Panc1 (cell line): ENCODE data around the gene LEKR1. TPM values are rescaled to one million over a fixed set of nuclear protein-coding genes. Genes with fewer than 3 reads are reported as not detected.

Experiments used
- ATAC-seq: fragments of 200-7000 bp; cut with Tn5 transposase; 2 replicates; pipeline ENCODE4 v1.9.1; 2020; ENCODE audit warnings: mild to moderate bottlenecking, moderate library complexity
- BruUV-seq: library from RNA; stranded (reverse); fragments of 400-500 nt; replicated peaks from 2 replicates; lab custom pipeline; 2021; lab: Mats Ljungman, UMichigan
- CTCF ChIA-PET: fragments of 300-600 bp; sonication (Branson Sonifier 250); formaldehyde crosslinking; loops from one replicate; lab custom pipeline; 2022; ENCODE audit warnings: antibody characterized with exemption; lab: Charles Lee
- POLR2A ChIA-PET: fragments of 300-600 bp; sonication (Branson Sonifier 250); formaldehyde crosslinking; loops from one replicate; lab custom pipeline; 2022; ENCODE audit warnings: antibody characterized with exemption; lab: Charles Lee
- DNase-seq: peaks from one replicate; pipeline ENCODE4 v3.0.0-alpha.2; 2010; ENCODE audit warnings: low read depth, low spot score
- H3K27ac ChIP-seq: 2 replicates; pipeline ENCODE4 v1.5.1; 2011; ENCODE audit warnings: mild to moderate bottlenecking, low read length, inconsistent platforms
- H3K27me3 ChIP-seq: fragments of 200-500 bp; sonication (Bioruptor generic); 2 replicates; pipeline ENCODE4 v1.6.0; 2014; ENCODE audit warnings: low read length, inconsistent platforms; ENCODE audit not compliant: control insufficient read depth, insufficient read depth
- H3K36me3 ChIP-seq: fragments of 200-500 bp; sonication (Bioruptor generic); 2 replicates; pipeline ENCODE4 v1.5.1; 2014; ENCODE audit warnings: inconsistent platforms, mild to moderate bottlenecking, low read length, moderate library complexity; ENCODE audit not compliant: control insufficient read depth, insufficient read depth
- H3K4me1 ChIP-seq: 2 replicates; pipeline ENCODE4 v1.5.1; 2011; ENCODE audit warnings: inconsistent platforms, mild to moderate bottlenecking, low read length, moderate library complexity; ENCODE audit not compliant: control insufficient read depth, insufficient read depth
- H3K4me3 ChIP-seq, 2 experiments: 2 replicates each; pipeline ENCODE4 v1.5.1; 2011 to 2012; ENCODE audit warnings: low read depth in 2 of 2, low read length in 2 of 2, mild to moderate bottlenecking in 2 of 2, inconsistent platforms in 1 of 2, moderate library complexity in 1 of 2
- H3K9me3 ChIP-seq: fragments of 200-500 bp; sonication (Bioruptor generic); 2 replicates; pipeline ENCODE4 v1.5.1; 2014; ENCODE audit warnings: low read depth, mild to moderate bottlenecking, inconsistent platforms, low read length, moderate library complexity; ENCODE audit not compliant: control insufficient read depth, insufficient read depth
- POLR2AphosphoS5 ChIP-seq: IDR thresholded peaks from 2 replicates; pipeline ENCODE4 v1.6.1; 2012; ENCODE audit warnings: mild to moderate bottlenecking, low read depth, low read length, moderate library complexity
- SIN3A ChIP-seq: IDR thresholded peaks from 2 replicates; pipeline ENCODE4 v1.6.1; 2012; ENCODE audit warnings: low read depth, mild to moderate bottlenecking, low read length, moderate library complexity, borderline replicate concordance; ENCODE audit not compliant: insufficient read depth
- TCF7L2 ChIP-seq: IDR thresholded peaks from 2 replicates; pipeline ENCODE4 v1.6.1; 2011; ENCODE audit warnings: mild to moderate bottlenecking, low read depth, low read length, inconsistent platforms
- in situ Hi-C: cut with HindIII; loops from 2 replicates; pipeline ENCODE4 v1.10.0; 2016; ENCODE audit warnings: low sequenced_read_pairs, low pct_unique_long_range_greater_than_20kb
- intact Hi-C: fragments of 100-400 bp; cut with micrococcal nuclease; formaldehyde crosslinking; loops from one replicate; pipeline ENCODE4 v1.10.0; 2022; ENCODE audit not compliant: unreplicated experiment
- total RNA-seq: library from RNA; stranded (reverse); gene quantifications from one replicate; pipeline ENCODE4 v1.2.1, GENCODE V29; 2021; ENCODE audit not compliant: unreplicated experiment
- TF ChIP-seq, protein P1 (sequence below): fragments of 450-650 bp; IDR thresholded peaks from 2 replicates; pipeline ENCODE4 v1.5.1; 2017; ENCODE audit warnings: mild to moderate bottlenecking
- TF ChIP-seq, protein P2 (sequence below), 2 experiments: IDR thresholded peaks; 2 replicates each; pipeline ENCODE4 v1.6.1; 2011 to 2012; ENCODE audit warnings: low read depth in 2 of 2, control low read depth in 1 of 2, low read length in 1 of 2, mild to moderate bottlenecking in 1 of 2, moderate library complexity in 1 of 2; ENCODE audit not compliant: insufficient read depth in 1 of 2

The LEKR1 gene
- total RNA-seq, 1 experiment from 2014 or later: not detected

DNA sequence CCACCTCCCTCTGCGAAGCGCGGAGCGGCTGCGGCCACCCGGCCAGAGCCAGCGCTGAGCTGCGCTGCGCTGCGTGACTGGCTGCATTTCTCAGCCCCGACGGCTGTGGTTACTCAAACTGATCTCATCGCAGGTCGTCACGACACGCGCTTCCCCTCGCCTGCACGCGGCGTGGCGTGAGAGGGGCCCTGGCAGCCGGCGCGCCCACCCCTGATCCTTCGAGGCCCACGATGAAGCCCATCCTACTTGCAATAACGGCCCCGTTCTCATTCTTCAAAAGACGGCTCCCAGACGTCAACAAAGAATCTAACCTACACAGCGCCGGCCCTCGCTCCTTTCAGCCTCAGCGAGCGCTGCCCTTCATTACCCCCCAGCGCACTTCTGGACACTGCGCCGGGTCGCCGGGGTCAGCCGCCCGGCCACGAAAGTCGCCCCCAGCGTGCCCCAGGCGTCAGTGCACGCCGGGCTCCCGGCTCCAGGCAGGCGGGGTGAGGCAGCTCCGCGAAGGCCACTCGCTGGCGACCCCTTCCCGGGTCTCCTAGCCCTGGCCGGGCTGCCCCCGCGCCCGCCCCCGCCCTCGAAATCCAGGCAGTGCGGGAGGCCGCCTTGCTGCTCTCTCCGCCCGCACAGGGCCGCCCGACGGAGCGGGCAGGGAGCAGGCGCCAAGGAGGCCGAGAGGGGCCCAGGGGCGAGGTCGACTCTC lies 9.9 kb upstream of the LEKR1 start:
- no TSS peak for BruUV-seq
- DNase-seq: no peak
- in situ Hi-C loops: no loop called here

DNA sequence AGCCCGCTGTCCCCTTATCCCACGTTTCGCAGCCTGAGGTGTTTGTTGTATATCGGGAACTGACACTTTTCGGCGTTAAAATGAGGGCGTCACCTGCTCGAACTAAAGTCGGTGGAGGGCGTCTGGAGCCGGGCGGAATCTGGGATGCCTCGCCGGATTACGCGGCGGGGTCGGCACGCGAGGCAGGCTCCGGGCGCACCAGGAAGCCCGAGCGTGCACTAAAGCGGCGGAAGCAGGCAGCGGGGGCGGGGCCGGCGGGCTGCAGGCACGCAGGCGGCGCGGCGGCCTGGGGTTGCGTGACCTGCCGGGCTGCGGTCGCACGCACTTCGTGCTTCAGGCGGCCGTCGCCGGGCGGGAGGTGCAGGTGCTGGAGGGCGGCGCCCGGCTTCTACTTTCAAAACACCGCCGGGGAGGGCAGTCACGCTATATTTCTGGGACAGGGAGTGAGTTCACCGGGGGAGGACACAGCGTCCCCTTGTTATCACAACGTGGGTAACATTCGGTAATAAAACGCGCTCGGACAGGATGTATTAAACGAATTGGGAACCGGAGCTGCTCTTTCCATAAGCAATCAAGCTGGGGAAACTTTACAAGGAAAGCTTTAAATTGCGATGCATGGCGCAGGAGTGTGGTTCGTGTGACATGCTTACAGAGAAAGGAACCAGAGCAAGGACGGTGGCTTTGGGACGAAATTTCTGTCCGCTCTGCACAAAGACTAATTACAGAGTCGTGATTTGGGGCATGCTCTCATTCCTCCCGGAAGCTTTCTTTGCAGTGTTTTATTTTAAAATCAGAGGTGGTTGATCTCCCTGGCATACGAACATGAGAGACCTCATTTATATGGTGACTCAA lies 9.1 kb upstream of the LEKR1 start:
- Histone ChIP-seq H3K4me1 (peaks cover 51% of the 10 kb centered on the region), H3K36me3 (no peaks in the 10 kb centered on the region), H3K27ac (peak overlapping the region; percentile 97), H3K4me3 (peak overlapping the region; percentile 60 to 86), H3K9me3 (no peaks in the 10 kb centered on the region), H3K27me3 (no peaks in the 10 kb centered on the region)
- peak; percentile 83 for DNase-seq
- ChIA-PET POLR2A (interaction anchor here (0.6 to 1.0 kb wide), 2 partner anchors 141 to 252 kb away, joined by 3 to 4 read pairs; no protein-coding TSS in a partner anchor), CTCF (interaction anchor here (0.7 kb wide), 1 partner anchor 265 kb away, joined by 3 read pairs; no protein-coding TSS in a partner anchor)
- in situ Hi-C loops (no loop called here), intact Hi-C loops (loop anchor here (2.0 to 5.0 kb wide), 2 partner anchors 136 to 265 kb away; no protein-coding TSS in a partner anchor)
- BruUV-seq: TSS peak; percentile 99
- ATAC-seq: peak; percentile 88
- TF ChIP-seq TCF7L2: peak; percentile 97
- TF ChIP-seq POLR2AphosphoS5: peak; percentile 78
- TF ChIP-seq, protein P1, sequence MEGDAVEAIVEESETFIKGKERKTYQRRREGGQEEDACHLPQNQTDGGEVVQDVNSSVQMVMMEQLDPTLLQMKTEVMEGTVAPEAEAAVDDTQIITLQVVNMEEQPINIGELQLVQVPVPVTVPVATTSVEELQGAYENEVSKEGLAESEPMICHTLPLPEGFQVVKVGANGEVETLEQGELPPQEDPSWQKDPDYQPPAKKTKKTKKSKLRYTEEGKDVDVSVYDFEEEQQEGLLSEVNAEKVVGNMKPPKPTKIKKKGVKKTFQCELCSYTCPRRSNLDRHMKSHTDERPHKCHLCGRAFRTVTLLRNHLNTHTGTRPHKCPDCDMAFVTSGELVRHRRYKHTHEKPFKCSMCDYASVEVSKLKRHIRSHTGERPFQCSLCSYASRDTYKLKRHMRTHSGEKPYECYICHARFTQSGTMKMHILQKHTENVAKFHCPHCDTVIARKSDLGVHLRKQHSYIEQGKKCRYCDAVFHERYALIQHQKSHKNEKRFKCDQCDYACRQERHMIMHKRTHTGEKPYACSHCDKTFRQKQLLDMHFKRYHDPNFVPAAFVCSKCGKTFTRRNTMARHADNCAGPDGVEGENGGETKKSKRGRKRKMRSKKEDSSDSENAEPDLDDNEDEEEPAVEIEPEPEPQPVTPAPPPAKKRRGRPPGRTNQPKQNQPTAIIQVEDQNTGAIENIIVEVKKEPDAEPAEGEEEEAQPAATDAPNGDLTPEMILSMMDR: peak; percentile 40
- TF ChIP-seq, protein P2, sequence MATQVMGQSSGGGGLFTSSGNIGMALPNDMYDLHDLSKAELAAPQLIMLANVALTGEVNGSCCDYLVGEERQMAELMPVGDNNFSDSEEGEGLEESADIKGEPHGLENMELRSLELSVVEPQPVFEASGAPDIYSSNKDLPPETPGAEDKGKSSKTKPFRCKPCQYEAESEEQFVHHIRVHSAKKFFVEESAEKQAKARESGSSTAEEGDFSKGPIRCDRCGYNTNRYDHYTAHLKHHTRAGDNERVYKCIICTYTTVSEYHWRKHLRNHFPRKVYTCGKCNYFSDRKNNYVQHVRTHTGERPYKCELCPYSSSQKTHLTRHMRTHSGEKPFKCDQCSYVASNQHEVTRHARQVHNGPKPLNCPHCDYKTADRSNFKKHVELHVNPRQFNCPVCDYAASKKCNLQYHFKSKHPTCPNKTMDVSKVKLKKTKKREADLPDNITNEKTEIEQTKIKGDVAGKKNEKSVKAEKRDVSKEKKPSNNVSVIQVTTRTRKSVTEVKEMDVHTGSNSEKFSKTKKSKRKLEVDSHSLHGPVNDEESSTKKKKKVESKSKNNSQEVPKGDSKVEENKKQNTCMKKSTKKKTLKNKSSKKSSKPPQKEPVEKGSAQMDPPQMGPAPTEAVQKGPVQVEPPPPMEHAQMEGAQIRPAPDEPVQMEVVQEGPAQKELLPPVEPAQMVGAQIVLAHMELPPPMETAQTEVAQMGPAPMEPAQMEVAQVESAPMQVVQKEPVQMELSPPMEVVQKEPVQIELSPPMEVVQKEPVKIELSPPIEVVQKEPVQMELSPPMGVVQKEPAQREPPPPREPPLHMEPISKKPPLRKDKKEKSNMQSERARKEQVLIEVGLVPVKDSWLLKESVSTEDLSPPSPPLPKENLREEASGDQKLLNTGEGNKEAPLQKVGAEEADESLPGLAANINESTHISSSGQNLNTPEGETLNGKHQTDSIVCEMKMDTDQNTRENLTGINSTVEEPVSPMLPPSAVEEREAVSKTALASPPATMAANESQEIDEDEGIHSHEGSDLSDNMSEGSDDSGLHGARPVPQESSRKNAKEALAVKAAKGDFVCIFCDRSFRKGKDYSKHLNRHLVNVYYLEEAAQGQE (IDR thresholded peaks at IDR 0.05; ENCODE audit: insufficient read depth in 1 of 2, low read depth in 2 of 2, low read length in 1 of 2): no peak
- TF ChIP-seq SIN3A: peak; percentile 76; the same call in 1 of the 2 replicates

More for the DNA sequence above, 9.9 kb upstream of the LEKR1 start:
- ATAC-seq: peak; percentile 61
- intact Hi-C loops: loop anchor here (2.0 to 5.0 kb wide), 2 partner anchors 135 to 266 kb away; no protein-coding TSS in a partner anchor
- H3K36me3 ChIP-seq: no peaks in the 10 kb centered on the region
- CTCF ChIA-PET: no interaction called here
- TF ChIP-seq, protein P2 (IDR thresholded peaks at IDR 0.05; ENCODE audit: insufficient read depth in 1 of 2, low read depth in 2 of 2, low read length in 1 of 2): no peak
- no peak for TF ChIP-seq SIN3A
- TF ChIP-seq TCF7L2: no peak
- TF ChIP-seq POLR2AphosphoS5: no peak
- TF ChIP-seq, protein P1: no peak
- H3K27ac ChIP-seq: peak overlapping the region; percentile 97
- peak overlapping the region; percentile 60 to 86 for H3K4me3 ChIP-seq
- no peaks in the 10 kb centered on the region for H3K9me3 ChIP-seq
- peaks cover 57% of the 10 kb centered on the region for H3K4me1 ChIP-seq
- POLR2A ChIA-PET: no interaction called here
- no peaks in the 10 kb centered on the region for H3K27me3 ChIP-seq
